Measurements from ENCODE around the gene EXT2. TPM values are rescaled to one million over a fixed set of nuclear protein-coding genes. Genes with fewer than 3 reads are reported as not detected.

Gene EXT2
- total RNA-seq, 1 donor = 174 TPM

DNA sequence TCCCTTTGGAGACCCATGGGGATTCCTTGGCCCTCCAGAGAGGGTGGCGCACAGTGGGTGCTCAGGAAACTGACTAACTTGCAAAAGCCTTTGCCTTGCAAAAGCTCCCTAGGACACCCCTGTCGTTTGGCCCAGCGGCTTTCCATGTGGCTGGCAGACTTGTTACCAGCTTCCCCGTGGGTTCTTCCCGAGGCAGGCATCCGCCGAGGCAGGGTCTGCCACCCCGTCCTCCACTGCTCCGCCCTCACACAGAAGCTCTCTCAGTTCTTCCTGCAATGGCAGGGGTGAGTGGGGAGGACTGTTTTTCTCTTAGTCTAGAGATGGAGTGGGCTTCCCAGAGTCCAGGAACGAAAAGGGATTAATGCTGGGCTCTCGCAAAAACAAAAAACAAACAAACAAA is 191.4 kb downstream of the EXT2 start:
- no peaks in the 10 kb centered on the region for H3K36me3 ChIP-seq (ENCODE audit: insufficient read depth, low read length)
- no peaks in the 10 kb centered on the region for H3K27me3 ChIP-seq (ENCODE audit: insufficient read depth, low read length)
- H3K27ac ChIP-seq (ENCODE audit: low read depth, low read length) = no peak overlapping the region
- H3K79me2 ChIP-seq (ENCODE audit: insufficient read depth, low read length) = no peaks in the 10 kb centered on the region
- DNase-seq (ENCODE audit: insufficient read length, low spot score, missing footprints) = no peak
- no peaks in the 10 kb centered on the region for H4K20me1 ChIP-seq (ENCODE audit: insufficient read depth, low read length)
- TF ChIP-seq, protein P1, sequence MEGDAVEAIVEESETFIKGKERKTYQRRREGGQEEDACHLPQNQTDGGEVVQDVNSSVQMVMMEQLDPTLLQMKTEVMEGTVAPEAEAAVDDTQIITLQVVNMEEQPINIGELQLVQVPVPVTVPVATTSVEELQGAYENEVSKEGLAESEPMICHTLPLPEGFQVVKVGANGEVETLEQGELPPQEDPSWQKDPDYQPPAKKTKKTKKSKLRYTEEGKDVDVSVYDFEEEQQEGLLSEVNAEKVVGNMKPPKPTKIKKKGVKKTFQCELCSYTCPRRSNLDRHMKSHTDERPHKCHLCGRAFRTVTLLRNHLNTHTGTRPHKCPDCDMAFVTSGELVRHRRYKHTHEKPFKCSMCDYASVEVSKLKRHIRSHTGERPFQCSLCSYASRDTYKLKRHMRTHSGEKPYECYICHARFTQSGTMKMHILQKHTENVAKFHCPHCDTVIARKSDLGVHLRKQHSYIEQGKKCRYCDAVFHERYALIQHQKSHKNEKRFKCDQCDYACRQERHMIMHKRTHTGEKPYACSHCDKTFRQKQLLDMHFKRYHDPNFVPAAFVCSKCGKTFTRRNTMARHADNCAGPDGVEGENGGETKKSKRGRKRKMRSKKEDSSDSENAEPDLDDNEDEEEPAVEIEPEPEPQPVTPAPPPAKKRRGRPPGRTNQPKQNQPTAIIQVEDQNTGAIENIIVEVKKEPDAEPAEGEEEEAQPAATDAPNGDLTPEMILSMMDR (IDR thresholded peaks at IDR 0.05; ENCODE audit: extremely low read depth, low read depth, low read length) = no peak
- no peak overlapping the region for H3K4me2 ChIP-seq (ENCODE audit: insufficient read depth, low read length)
- no peaks in the 10 kb centered on the region for H3K9me3 ChIP-seq (ENCODE audit: low read depth, low read length)
- H2AFZ ChIP-seq (ENCODE audit: low read length) = no peak overlapping the region
- H3K4me3 ChIP-seq (ENCODE audit: insufficient read depth, low read length) = no peak overlapping the region
- peaks cover 12% of the 10 kb centered on the region for H3K4me1 ChIP-seq (ENCODE audit: insufficient read depth, low read length)

DNA sequence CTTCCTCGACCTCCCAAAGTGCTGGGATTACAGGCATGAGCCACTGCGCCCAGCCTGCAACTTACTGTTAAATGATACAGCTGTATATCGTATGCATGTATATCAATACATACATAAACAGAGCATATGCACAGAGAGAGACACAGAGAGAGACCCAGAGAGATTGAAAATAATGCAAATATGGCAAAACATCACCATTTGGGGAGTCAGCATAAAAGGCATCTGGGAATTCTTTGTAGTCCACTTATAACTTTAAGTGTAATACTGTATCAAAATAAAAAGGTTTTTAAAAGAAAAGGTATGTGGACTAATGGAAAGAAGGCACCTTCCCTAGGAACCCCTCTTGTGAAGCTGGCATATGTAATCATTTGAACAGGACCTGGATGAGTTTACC is 192.7 kb downstream of the EXT2 start:
- DNase-seq (ENCODE audit: insufficient read length, low spot score, missing footprints) = no peak
- no peaks in the 10 kb centered on the region for H3K9me3 ChIP-seq (ENCODE audit: low read depth, low read length)
- H3K4me1 ChIP-seq (ENCODE audit: insufficient read depth, low read length) = peaks cover 12% of the 10 kb centered on the region
- H3K36me3 ChIP-seq (ENCODE audit: insufficient read depth, low read length) = no peaks in the 10 kb centered on the region
- no peak overlapping the region for H2AFZ ChIP-seq (ENCODE audit: low read length)
- H3K27ac ChIP-seq (ENCODE audit: low read depth, low read length) = no peak overlapping the region
- no peak overlapping the region for H3K4me2 ChIP-seq (ENCODE audit: insufficient read depth, low read length)
- H3K79me2 ChIP-seq (ENCODE audit: insufficient read depth, low read length) = no peaks in the 10 kb centered on the region
- no peaks in the 10 kb centered on the region for H3K27me3 ChIP-seq (ENCODE audit: insufficient read depth, low read length)
- TF ChIP-seq, protein P1 (IDR thresholded peaks at IDR 0.05; ENCODE audit: extremely low read depth, low read depth, low read length) = no peak
- no peak overlapping the region for H3K4me3 ChIP-seq (ENCODE audit: insufficient read depth, low read length)
- no peaks in the 10 kb centered on the region for H4K20me1 ChIP-seq (ENCODE audit: insufficient read depth, low read length)

DNA sequence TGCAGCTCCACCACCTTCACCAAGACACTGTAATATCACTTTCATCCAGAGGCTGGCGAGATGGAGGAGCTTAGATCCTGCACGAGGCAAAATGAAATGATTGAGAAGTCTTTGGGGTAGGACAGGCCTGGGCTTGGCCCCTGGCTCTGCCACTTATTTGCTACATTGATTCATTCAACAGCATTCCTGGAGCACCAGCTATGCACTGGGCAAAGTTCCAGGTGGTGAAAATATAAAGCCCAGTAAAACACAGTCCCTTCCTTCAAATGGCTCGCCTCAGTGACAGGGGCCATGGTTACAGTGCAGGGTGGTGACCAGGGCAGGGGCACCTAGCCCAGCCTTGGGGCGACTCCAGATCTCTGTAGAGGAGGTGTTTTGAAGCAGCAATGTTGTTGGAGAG is 194.7 kb downstream of the EXT2 start:
- Histone ChIP-seq H3K9me3 (ENCODE audit: low read depth, low read length) (no peaks in the 10 kb centered on the region), H3K4me1 (ENCODE audit: insufficient read depth, low read length) (peaks cover 12% of the 10 kb centered on the region), H3K4me2 (ENCODE audit: insufficient read depth, low read length) (no peak overlapping the region), H3K36me3 (ENCODE audit: insufficient read depth, low read length) (no peaks in the 10 kb centered on the region), H3K4me3 (ENCODE audit: insufficient read depth, low read length) (no peak overlapping the region), H3K27ac (ENCODE audit: low read depth, low read length) (no peak overlapping the region), H3K27me3 (ENCODE audit: insufficient read depth, low read length) (no peaks in the 10 kb centered on the region), H3K79me2 (ENCODE audit: insufficient read depth, low read length) (no peaks in the 10 kb centered on the region), H4K20me1 (ENCODE audit: insufficient read depth, low read length) (no peaks in the 10 kb centered on the region), H2AFZ (ENCODE audit: low read length) (no peak overlapping the region)
- DNase-seq (ENCODE audit: insufficient read length, low spot score, missing footprints) = peak; percentile 86
- TF ChIP-seq, protein P1 (IDR thresholded peaks at IDR 0.05; ENCODE audit: extremely low read depth, low read depth, low read length) = no peak

Other genes starting within 250 kb of the EXT2 start
- gene ALKBH3, start 214.8 kb upstream of the EXT2 start, total RNA-seq = 47.8 and 53.9 TPM in 2 replicates
- 9.7 and 20.6 TPM in 2 replicates for gene C11orf96, start 153.0 kb upstream of the EXT2 start, total RNA-seq
- under 0.01 TPM in 1 of 2 replicates, not detected in the other for gene ACCSL, start 47.7 kb upstream of the EXT2 start, total RNA-seq
- gene ACCS, start 29.4 kb upstream of the EXT2 start, total RNA-seq = 21.0 and 27.1 TPM in 2 replicates
- under 0.01 and 0.29 TPM in 2 replicates for gene ALX4, start 214.5 kb downstream of the EXT2 start, total RNA-seq